ENCODE measurements around the gene OR8B8. TPM values are rescaled to one million over a fixed set of nuclear protein-coding genes. Genes with fewer than 3 reads are reported as not detected.

The OR8B8 gene
- polyA plus RNA-seq (2012; ENCODE audit: low read depth, missing spikeins), result not detected

GRCh38 chr11:124445646-124446150 is at the start of gene OR8B8:
Gene OR8B8 (minus strand): TSS chr11:124445696. CDS start chr11:124441085, 4,611 bp downstream.
- DNase-seq (ENCODE audit: insufficient read length, low spot score) (no peak), FAIRE-seq (no peak)
- TF ChIP-seq SPI1 (IDR thresholded peaks at IDR 0.05; ENCODE audit: low read depth, low read length) (no peak), TAF1 (IDR thresholded peaks at IDR 0.05; ENCODE audit: low read depth, low read length) (no peak), PAX5 (IDR thresholded peaks at IDR 0.05; ENCODE audit: insufficient read depth, low read length, severe bottlenecking) (no peak), POLR2A (IDR thresholded peaks at IDR 0.05; ENCODE audit: low read depth, low read length) (no peak), POLR2AphosphoS5 (IDR thresholded peaks at IDR 0.05; ENCODE audit: low read depth, low read length) (no peak), POU2F2 (IDR thresholded peaks at IDR 0.05; ENCODE audit: low read depth, low read length) (no peak)

GRCh38 chr11:124493016-124493655 is 47.6 kb upstream of the OR8B8 start:
- DNase-seq (ENCODE audit: insufficient read length, low spot score) (no peak), FAIRE-seq (no peak)
- TF ChIP-seq TAF1 (IDR thresholded peaks at IDR 0.05; ENCODE audit: low read depth, low read length), result no peak
- no peak for TF ChIP-seq POLR2A (IDR thresholded peaks at IDR 0.05; ENCODE audit: low read depth, low read length)
- no peak for TF ChIP-seq SPI1 (IDR thresholded peaks at IDR 0.05; ENCODE audit: low read depth, low read length)
- no peak for TF ChIP-seq POU2F2 (IDR thresholded peaks at IDR 0.05; ENCODE audit: low read depth, low read length)
- TF ChIP-seq POLR2AphosphoS5 (IDR thresholded peaks at IDR 0.05; ENCODE audit: low read depth, low read length), result no peak
- TF ChIP-seq PAX5 (IDR thresholded peaks at IDR 0.05; ENCODE audit: insufficient read depth, low read length, severe bottlenecking), result no peak

GRCh38 chr11:124483422-124483821 is 37.9 kb upstream of the OR8B8 start:
- FAIRE-seq, result no peak
- no peak for TF ChIP-seq SPI1 (IDR thresholded peaks at IDR 0.05; ENCODE audit: low read depth, low read length)
- TF ChIP-seq POU2F2 (IDR thresholded peaks at IDR 0.05; ENCODE audit: low read depth, low read length), result no peak
- TF ChIP-seq TAF1 (IDR thresholded peaks at IDR 0.05; ENCODE audit: low read depth, low read length), result no peak
- no peak for TF ChIP-seq PAX5 (IDR thresholded peaks at IDR 0.05; ENCODE audit: insufficient read depth, low read length, severe bottlenecking)
- TF ChIP-seq POLR2A (IDR thresholded peaks at IDR 0.05; ENCODE audit: low read depth, low read length), result no peak
- no peak for TF ChIP-seq POLR2AphosphoS5 (IDR thresholded peaks at IDR 0.05; ENCODE audit: low read depth, low read length)

GRCh38 chr11:124482362-124483147 is 37.1 kb upstream of the OR8B8 start:
- DNase-seq (ENCODE audit: insufficient read length, low spot score), result no peak
- TF ChIP-seq TAF1 (IDR thresholded peaks at IDR 0.05; ENCODE audit: low read depth, low read length) (no peak), POLR2A (IDR thresholded peaks at IDR 0.05; ENCODE audit: low read depth, low read length) (no peak), POLR2AphosphoS5 (IDR thresholded peaks at IDR 0.05; ENCODE audit: low read depth, low read length) (no peak), POU2F2 (IDR thresholded peaks at IDR 0.05; ENCODE audit: low read depth, low read length) (no peak), SPI1 (IDR thresholded peaks at IDR 0.05; ENCODE audit: low read depth, low read length) (no peak), PAX5 (IDR thresholded peaks at IDR 0.05; ENCODE audit: insufficient read depth, low read length, severe bottlenecking) (no peak)
- FAIRE-seq, result no peak

More at GRCh38 chr11:124483422-124483821, 37.9 kb upstream of the OR8B8 start:
- no peak for DNase-seq (ENCODE audit: insufficient read length, low spot score)

GRCh38 chr11:124481365-124482323 is 36.1 kb upstream of the OR8B8 start:
- no peak for FAIRE-seq
- TF ChIP-seq POLR2AphosphoS5 (IDR thresholded peaks at IDR 0.05; ENCODE audit: low read depth, low read length) (no peak), TAF1 (IDR thresholded peaks at IDR 0.05; ENCODE audit: low read depth, low read length) (no peak), SPI1 (IDR thresholded peaks at IDR 0.05; ENCODE audit: low read depth, low read length) (no peak), POU2F2 (IDR thresholded peaks at IDR 0.05; ENCODE audit: low read depth, low read length) (no peak), POLR2A (IDR thresholded peaks at IDR 0.05; ENCODE audit: low read depth, low read length) (no peak), PAX5 (IDR thresholded peaks at IDR 0.05; ENCODE audit: insufficient read depth, low read length, severe bottlenecking) (no peak)
- no peak for DNase-seq (ENCODE audit: insufficient read length, low spot score)

- no peak for DNase-seq (ENCODE audit: insufficient read length, low spot score)
- TF ChIP-seq POLR2A (IDR thresholded peaks at IDR 0.05; ENCODE audit: low read depth, low read length) (no peak), TAF1 (IDR thresholded peaks at IDR 0.05; ENCODE audit: low read depth, low read length) (no peak), PAX5 (IDR thresholded peaks at IDR 0.05; ENCODE audit: insufficient read depth, low read length, severe bottlenecking) (no peak), POLR2AphosphoS5 (IDR thresholded peaks at IDR 0.05; ENCODE audit: low read depth, low read length) (no peak), SPI1 (IDR thresholded peaks at IDR 0.05; ENCODE audit: low read depth, low read length) (no peak), POU2F2 (IDR thresholded peaks at IDR 0.05; ENCODE audit: low read depth, low read length) (no peak)
- FAIRE-seq, result no peak
Measured at GRCh38 chr11:124479561-124479960, 34.1 kb upstream of the OR8B8 start.

GRCh38 chr11:124475265-124475664 is 29.8 kb upstream of the OR8B8 start:
- FAIRE-seq (no peak), DNase-seq (ENCODE audit: insufficient read length, low spot score) (no peak)
- no peak for TF ChIP-seq POU2F2 (IDR thresholded peaks at IDR 0.05; ENCODE audit: low read depth, low read length)
- TF ChIP-seq POLR2AphosphoS5 (IDR thresholded peaks at IDR 0.05; ENCODE audit: low read depth, low read length), result no peak
- TF ChIP-seq TAF1 (IDR thresholded peaks at IDR 0.05; ENCODE audit: low read depth, low read length), result no peak

GRCh38 chr11:124474779-124475178 is 29.3 kb upstream of the OR8B8 start:
- no peak for FAIRE-seq
- TF ChIP-seq TAF1 (IDR thresholded peaks at IDR 0.05; ENCODE audit: low read depth, low read length) (no peak), POU2F2 (IDR thresholded peaks at IDR 0.05; ENCODE audit: low read depth, low read length) (no peak), POLR2A (IDR thresholded peaks at IDR 0.05; ENCODE audit: low read depth, low read length) (no peak)

More at GRCh38 chr11:124474779-124475178, 29.3 kb upstream of the OR8B8 start:
- no peak for DNase-seq (ENCODE audit: insufficient read length, low spot score)

All from GM12891 (cell line).